C4-2B (cell line): ENCODE measurements around the gene FSIP1.

Experiments used
- H3K27ac ChIP-seq: fragments of 450-650 bp; 2 replicates; pipeline ENCODE4 v1.5.1; 2017
- CTCF ChIP-seq: fragments of 450-650 bp; conservative IDR thresholded peaks from 2 replicates; pipeline ENCODE4 v1.5.1; 2017; ENCODE audit warnings: mild to moderate bottlenecking
- ZFX ChIP-seq: fragments of 450-650 bp; IDR thresholded peaks from 2 replicates; pipeline ENCODE4 v1.6.1; 2017

FSIP1 gene

GRCh38 chr15:39746176-39746575 lies 36.5 kb downstream of the FSIP1 start:
- H3K27ac ChIP-seq, result no peak overlapping the region
- TF ChIP-seq ZFX, result no peak
- TF ChIP-seq CTCF, result no peak

- no peak overlapping the region for H3K27ac ChIP-seq
- TF ChIP-seq ZFX (no peak), CTCF (no peak)
Observed at GRCh38 chr15:39745415-39745814, 37.2 kb downstream of the FSIP1 start.

- no peak overlapping the region for H3K27ac ChIP-seq
- TF ChIP-seq CTCF (no peak), ZFX (no peak)
Observed at GRCh38 chr15:39744334-39745103, 38.1 kb downstream of the FSIP1 start.

- no peak overlapping the region for H3K27ac ChIP-seq
- TF ChIP-seq CTCF (no peak), ZFX (no peak)
Observed at GRCh38 chr15:39743611-39744010, 39.0 kb downstream of the FSIP1 start.

GRCh38 chr15:39741258-39741657 lies 41.4 kb downstream of the FSIP1 start:
- H3K27ac ChIP-seq, result no peak overlapping the region
- TF ChIP-seq CTCF (no peak), ZFX (no peak)

GRCh38 chr15:39738998-39739397 lies 43.6 kb downstream of the FSIP1 start:
- TF ChIP-seq CTCF (no peak), ZFX (no peak)
- H3K27ac ChIP-seq, result no peak overlapping the region

GRCh38 chr15:39737196-39737550 lies 45.5 kb downstream of the FSIP1 start:
- H3K27ac ChIP-seq, result no peak overlapping the region
- TF ChIP-seq CTCF (no peak), ZFX (no peak)
